Measurements from ENCODE around the gene TMEM106B. TPM values are rescaled to one million over a fixed set of nuclear protein-coding genes. Genes with fewer than 3 reads are reported as not detected.

TMEM106B gene
- total and polyA plus RNA-seq, 2 experiments from 2014 or later: 20.1 to 42.8 TPM

DNA sequence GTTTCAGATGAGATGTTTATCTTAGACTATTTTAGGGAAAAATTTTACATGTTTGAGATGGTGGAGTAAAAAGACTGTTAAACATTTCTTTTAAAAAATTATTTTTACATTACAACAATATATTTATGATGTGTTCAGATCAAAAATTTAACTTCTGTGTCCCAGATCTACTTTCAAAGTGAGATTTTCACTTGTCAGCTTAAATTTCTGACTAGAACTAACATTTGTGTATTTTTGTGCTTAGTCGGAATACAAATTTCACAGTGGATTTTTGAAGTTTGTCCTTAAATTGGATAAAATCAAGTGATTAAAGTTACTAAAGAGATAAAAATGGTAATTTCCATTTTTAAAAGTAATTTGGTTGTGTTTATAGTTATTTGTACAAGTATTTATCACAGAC lies 24.9 kb downstream of the TMEM106B start:
- DNase-seq (ENCODE audit: low spot score) (no peak), ATAC-seq (no peak)
- Mint-ChIP-seq H3K9me3 (no peaks in the 10 kb centered on the region), H3K36me3 (ENCODE audit: low read depth) (peaks cover 20% of the 10 kb centered on the region), H3K27me3 (ENCODE audit: insufficient read depth, low read depth, poor library complexity) (no peaks in the 10 kb centered on the region), H3K27ac (no peak overlapping the region), H3K4me3 (no peak overlapping the region), H3K4me1 (no peaks in the 10 kb centered on the region)
- TF ChIP-seq, protein P1, sequence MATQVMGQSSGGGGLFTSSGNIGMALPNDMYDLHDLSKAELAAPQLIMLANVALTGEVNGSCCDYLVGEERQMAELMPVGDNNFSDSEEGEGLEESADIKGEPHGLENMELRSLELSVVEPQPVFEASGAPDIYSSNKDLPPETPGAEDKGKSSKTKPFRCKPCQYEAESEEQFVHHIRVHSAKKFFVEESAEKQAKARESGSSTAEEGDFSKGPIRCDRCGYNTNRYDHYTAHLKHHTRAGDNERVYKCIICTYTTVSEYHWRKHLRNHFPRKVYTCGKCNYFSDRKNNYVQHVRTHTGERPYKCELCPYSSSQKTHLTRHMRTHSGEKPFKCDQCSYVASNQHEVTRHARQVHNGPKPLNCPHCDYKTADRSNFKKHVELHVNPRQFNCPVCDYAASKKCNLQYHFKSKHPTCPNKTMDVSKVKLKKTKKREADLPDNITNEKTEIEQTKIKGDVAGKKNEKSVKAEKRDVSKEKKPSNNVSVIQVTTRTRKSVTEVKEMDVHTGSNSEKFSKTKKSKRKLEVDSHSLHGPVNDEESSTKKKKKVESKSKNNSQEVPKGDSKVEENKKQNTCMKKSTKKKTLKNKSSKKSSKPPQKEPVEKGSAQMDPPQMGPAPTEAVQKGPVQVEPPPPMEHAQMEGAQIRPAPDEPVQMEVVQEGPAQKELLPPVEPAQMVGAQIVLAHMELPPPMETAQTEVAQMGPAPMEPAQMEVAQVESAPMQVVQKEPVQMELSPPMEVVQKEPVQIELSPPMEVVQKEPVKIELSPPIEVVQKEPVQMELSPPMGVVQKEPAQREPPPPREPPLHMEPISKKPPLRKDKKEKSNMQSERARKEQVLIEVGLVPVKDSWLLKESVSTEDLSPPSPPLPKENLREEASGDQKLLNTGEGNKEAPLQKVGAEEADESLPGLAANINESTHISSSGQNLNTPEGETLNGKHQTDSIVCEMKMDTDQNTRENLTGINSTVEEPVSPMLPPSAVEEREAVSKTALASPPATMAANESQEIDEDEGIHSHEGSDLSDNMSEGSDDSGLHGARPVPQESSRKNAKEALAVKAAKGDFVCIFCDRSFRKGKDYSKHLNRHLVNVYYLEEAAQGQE (IDR thresholded peaks at IDR 0.05; ENCODE audit: unreplicated experiment): no peak
- TF ChIP-seq NANOG (IDR thresholded peaks at IDR 0.05; ENCODE audit: borderline replicate concordance): no peak
- no peaks in the 10 kb centered on the region for H3K9me2 ChIP-seq (ENCODE audit: insufficient read depth)
- H3K27me3 ChIP-seq (ENCODE audit: insufficient read depth): no peaks in the 10 kb centered on the region
- no peaks in the 10 kb centered on the region for H3K79me2 ChIP-seq (replicated peaks; ENCODE audit: insufficient read depth)
- H4K20me1 ChIP-seq (replicated peaks; ENCODE audit: insufficient read depth): no peaks in the 10 kb centered on the region
- H3K36me3 ChIP-seq (ENCODE audit: insufficient read depth): no peaks in the 10 kb centered on the region; the same call in 1 of the 2 replicates
- H2AFZ ChIP-seq: no peak overlapping the region
- H3K4me2 ChIP-seq: no peak overlapping the region
- H3K4me1 ChIP-seq (ENCODE audit: insufficient read depth): no peaks in the 10 kb centered on the region
- H3K4me3 ChIP-seq: no peak overlapping the region
- H3K27ac ChIP-seq (ENCODE audit: low read depth): no peak overlapping the region
- H3F3A ChIP-seq (replicated peaks; ENCODE audit: low read depth): no peaks in the 10 kb centered on the region

DNA sequence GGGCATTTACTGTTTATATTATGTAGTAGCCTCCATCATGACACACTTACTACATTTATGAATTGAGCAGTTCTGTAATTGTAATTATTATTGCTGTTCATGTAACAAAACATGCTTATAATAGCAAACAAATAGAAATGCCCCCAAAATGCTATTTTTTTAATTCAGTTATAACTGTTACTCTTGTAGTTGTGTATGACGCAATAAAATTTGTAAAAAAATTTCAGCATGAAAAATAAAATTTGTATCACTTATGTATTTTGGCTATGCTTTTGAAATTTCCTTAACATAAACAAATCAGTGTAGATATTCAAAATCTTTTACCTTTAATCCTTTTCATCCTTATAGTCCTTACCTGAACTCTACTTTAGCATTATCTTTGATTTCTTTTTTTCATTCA lies 25.9 kb downstream of the TMEM106B start:
- Histone ChIP-seq H3F3A (replicated peaks; ENCODE audit: low read depth) (no peaks in the 10 kb centered on the region), H3K36me3 (ENCODE audit: insufficient read depth) (no peaks in the 10 kb centered on the region; the same call in 1 of the 2 replicates), H3K4me2 (no peak overlapping the region), H3K9me2 (ENCODE audit: insufficient read depth) (no peaks in the 10 kb centered on the region), H4K20me1 (replicated peaks; ENCODE audit: insufficient read depth) (no peaks in the 10 kb centered on the region), H2AFZ (no peak overlapping the region), H3K4me3 (no peak overlapping the region), H3K27me3 (ENCODE audit: insufficient read depth) (no peaks in the 10 kb centered on the region), H3K79me2 (replicated peaks; ENCODE audit: insufficient read depth) (no peaks in the 10 kb centered on the region), H3K27ac (ENCODE audit: low read depth) (no peak overlapping the region), H3K4me1 (ENCODE audit: insufficient read depth) (no peaks in the 10 kb centered on the region)
- peaks cover 3% of the 10 kb centered on the region; the same call in 1 of the 3 replicates for H3K9me3 Mint-ChIP-seq
- no peak overlapping the region for H3K27ac Mint-ChIP-seq
- H3K36me3 Mint-ChIP-seq (ENCODE audit: low read depth): peaks cover 20% of the 10 kb centered on the region
- no peaks in the 10 kb centered on the region for H3K4me1 Mint-ChIP-seq
- DNase-seq (ENCODE audit: low spot score) (no peak), ATAC-seq (no peak)
- H3K27me3 Mint-ChIP-seq (ENCODE audit: insufficient read depth, low read depth, poor library complexity): no peaks in the 10 kb centered on the region
- H3K4me3 Mint-ChIP-seq: no peak overlapping the region
- TF ChIP-seq POLR2AphosphoS5 (IDR thresholded peaks at IDR 0.05; ENCODE audit: low read depth): no peak
- TF ChIP-seq, protein P2, sequence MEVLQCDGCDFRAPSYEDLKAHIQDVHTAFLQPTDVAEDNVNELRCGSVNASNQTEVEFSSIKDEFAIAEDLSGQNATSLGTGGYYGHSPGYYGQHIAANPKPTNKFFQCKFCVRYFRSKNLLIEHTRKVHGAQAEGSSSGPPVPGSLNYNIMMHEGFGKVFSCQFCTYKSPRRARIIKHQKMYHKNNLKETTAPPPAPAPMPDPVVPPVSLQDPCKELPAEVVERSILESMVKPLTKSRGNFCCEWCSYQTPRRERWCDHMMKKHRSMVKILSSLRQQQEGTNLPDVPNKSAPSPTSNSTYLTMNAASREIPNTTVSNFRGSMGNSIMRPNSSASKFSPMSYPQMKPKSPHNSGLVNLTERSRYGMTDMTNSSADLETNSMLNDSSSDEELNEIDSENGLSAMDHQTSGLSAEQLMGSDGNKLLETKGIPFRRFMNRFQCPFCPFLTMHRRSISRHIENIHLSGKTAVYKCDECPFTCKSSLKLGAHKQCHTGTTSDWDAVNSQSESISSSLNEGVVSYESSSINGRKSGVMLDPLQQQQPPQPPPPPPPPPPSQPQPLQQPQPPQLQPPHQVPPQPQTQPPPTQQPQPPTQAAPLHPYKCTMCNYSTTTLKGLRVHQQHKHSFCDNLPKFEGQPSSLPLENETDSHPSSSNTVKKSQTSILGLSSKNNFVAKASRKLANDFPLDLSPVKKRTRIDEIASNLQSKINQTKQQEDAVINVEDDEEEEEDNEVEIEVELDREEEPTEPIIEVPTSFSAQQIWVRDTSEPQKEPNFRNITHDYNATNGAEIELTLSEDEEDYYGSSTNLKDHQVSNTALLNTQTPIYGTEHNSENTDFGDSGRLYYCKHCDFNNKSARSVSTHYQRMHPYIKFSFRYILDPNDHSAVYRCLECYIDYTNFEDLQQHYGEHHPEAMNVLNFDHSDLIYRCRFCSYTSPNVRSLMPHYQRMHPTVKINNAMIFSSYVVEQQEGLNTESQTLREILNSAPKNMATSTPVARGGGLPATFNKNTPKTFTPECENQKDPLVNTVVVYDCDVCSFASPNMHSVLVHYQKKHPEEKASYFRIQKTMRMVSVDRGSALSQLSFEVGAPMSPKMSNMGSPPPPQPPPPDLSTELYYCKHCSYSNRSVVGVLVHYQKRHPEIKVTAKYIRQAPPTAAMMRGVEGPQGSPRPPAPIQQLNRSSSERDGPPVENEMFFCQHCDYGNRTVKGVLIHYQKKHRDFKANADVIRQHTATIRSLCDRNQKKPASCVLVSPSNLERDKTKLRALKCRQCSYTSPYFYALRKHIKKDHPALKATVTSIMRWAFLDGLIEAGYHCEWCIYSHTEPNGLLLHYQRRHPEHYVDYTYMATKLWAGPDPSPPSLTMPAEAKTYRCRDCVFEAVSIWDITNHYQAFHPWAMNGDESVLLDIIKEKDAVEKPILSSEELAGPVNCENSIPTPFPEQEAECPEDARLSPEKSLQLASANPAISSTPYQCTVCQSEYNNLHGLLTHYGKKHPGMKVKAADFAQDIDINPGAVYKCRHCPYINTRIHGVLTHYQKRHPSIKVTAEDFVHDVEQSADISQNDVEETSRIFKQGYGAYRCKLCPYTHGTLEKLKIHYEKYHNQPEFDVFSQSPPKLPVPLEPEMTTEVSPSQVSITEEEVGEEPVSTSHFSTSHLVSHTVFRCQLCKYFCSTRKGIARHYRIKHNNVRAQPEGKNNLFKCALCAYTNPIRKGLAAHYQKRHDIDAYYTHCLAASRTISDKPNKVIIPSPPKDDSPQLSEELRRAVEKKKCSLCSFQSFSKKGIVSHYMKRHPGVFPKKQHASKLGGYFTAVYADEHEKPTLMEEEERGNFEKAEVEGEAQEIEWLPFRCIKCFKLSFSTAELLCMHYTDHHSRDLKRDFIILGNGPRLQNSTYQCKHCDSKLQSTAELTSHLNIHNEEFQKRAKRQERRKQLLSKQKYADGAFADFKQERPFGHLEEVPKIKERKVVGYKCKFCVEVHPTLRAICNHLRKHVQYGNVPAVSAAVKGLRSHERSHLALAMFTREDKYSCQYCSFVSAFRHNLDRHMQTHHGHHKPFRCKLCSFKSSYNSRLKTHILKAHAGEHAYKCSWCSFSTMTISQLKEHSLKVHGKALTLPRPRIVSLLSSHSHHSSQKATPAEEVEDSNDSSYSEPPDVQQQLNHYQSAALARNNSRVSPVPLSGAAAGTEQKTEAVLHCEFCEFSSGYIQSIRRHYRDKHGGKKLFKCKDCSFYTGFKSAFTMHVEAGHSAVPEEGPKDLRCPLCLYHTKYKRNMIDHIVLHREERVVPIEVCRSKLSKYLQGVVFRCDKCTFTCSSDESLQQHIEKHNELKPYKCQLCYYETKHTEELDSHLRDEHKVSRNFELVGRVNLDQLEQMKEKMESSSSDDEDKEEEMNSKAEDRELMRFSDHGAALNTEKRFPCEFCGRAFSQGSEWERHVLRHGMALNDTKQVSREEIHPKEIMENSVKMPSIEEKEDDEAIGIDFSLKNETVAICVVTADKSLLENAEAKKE (CRISPR knock-in tag; IDR thresholded peaks at IDR 0.05): no peak
- TF ChIP-seq, protein P1 (IDR thresholded peaks at IDR 0.05; ENCODE audit: unreplicated experiment): no peak
- TF ChIP-seq EZH2 (IDR thresholded peaks at IDR 0.05; ENCODE audit: low read depth, unreplicated experiment): no peak
- TF ChIP-seq ETS1 (IDR thresholded peaks at IDR 0.05): no peak
- TF ChIP-seq JUNB (IDR thresholded peaks at IDR 0.05; ENCODE audit: unreplicated experiment): no peak

Measured in GM23338 (cell line).